Umbilical cord (tissue), 2 donors: ENCODE measurements around the gene KIFC3. TPM values are rescaled to one million over a fixed set of nuclear protein-coding genes. Genes with fewer than 3 reads are reported as not detected.

Experiments
- DNase-seq: peaks from one replicate; pipeline ENCODE4 v3.0.0-alpha.2; 2015; ENCODE audit warnings: low spot score
- total RNA-seq: library from RNA; depleted of rRNA; stranded (reverse); fragments of >200 nt; gene quantifications from one replicate; pipeline ENCODE4 v1.2.3, GENCODE V29; 2014; ENCODE audit warnings: low replicate concordance; ENCODE audit not compliant: insufficient read depth

KIFC3 gene
- total RNA-seq, 1 donor from 2014 or later, result 40.7 TPM

- DNase-seq, result no peak
These were observed 35.5 kb downstream of the KIFC3 start for GRCh38 chr16:57766714-57767348.

DNA sequence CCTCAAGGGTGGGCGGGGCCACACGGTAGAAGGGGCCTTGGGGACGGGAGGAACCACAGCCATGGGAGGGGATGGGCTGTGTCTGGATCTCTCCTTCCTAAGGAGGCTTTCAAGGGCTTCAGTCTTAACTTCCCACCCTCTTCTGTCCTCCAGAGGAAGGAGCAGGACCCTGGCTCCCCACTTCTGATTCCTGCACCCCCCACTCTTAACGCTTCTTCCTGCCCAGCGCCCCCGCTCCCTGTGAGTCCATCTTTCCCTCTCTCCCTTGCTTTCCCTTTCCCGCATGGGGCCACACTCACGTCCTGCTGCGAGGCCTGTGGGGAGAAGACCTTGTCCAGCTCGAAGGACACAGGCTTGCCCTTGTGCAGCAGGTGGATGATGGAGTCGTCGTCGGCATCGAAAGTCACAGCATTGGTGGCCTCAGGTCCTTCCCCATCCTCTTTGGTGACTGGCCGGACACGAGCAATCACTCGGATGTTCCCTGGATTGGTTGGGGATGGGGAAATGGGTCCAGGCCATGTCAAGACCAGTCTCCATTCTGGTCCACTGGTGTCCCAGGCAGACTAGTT, 37.0 kb downstream of the KIFC3 start:
- DNase-seq, result no peak

GRCh38 chr16:57764341-57765159, 37.7 kb downstream of the KIFC3 start:
- peak; percentile 55 for DNase-seq

DNA sequence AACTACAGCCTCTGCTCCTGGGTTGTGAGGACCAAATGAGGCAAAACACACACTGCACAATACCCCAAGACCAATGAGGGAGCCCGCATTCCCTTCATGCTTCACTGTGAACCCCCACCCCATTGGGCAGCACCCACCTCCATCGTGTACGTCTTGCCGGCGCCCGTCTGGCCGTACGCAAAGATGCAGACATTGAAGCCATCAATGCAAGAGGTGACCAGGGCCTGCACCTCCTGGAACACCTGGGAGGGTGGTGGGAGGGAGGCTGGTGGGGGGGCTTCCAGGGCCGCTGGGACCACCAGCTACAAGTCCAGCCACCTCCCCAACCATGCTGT, 38.3 kb downstream of the KIFC3 start:
- DNase-seq, result no peak

GRCh38 chr16:57763285-57764005, 38.8 kb downstream of the KIFC3 start:
- no peak for DNase-seq

- no peak for DNase-seq
These were observed 39.8 kb downstream of the KIFC3 start for GRCh38 chr16:57762365-57763040.

DNA sequence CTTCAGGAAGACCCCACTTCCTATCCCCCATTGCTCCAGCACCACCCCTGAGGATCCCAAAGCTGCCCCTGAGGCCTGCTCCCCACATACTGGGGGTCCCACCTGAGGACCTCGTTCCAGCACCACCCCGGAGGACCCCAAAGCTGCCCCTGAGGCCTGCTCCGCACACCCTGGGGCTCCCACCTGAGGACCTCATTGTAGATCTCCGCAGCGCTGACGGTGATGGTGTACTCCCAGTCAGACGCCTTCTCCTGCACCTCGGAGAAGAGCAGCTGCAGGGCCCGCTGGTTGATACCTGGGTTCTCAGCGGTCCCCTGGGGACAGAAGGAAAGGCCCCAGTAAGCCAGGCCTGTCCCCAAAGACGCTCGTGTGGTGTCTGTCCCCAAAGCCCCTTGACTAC, 40.3 kb downstream of the KIFC3 start:
- DNase-seq, result no peak

DNA sequence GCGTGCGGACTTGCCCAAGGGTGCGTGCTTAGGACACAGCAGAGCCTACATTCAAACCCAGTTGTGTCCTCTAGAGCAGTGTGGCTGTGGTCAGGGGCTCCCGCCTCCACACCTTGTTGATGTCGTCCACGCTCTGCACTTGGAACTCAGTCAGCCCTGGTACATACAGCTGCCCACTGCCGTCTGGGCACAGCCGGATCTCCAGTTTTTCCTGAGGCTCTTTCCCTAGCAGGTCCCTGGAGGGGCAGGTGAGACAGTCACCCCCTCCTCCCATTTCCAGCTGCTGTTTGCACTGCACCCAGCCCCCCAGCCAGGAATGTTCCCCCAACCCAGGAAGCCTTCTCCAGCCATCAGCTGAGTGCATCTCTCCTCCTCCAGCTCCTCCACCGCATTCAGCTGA, 41.0 kb downstream of the KIFC3 start:
- DNase-seq, result no peak

- DNase-seq, result no peak
These were observed 41.7 kb downstream of the KIFC3 start for GRCh38 chr16:57760357-57761160.

DNA sequence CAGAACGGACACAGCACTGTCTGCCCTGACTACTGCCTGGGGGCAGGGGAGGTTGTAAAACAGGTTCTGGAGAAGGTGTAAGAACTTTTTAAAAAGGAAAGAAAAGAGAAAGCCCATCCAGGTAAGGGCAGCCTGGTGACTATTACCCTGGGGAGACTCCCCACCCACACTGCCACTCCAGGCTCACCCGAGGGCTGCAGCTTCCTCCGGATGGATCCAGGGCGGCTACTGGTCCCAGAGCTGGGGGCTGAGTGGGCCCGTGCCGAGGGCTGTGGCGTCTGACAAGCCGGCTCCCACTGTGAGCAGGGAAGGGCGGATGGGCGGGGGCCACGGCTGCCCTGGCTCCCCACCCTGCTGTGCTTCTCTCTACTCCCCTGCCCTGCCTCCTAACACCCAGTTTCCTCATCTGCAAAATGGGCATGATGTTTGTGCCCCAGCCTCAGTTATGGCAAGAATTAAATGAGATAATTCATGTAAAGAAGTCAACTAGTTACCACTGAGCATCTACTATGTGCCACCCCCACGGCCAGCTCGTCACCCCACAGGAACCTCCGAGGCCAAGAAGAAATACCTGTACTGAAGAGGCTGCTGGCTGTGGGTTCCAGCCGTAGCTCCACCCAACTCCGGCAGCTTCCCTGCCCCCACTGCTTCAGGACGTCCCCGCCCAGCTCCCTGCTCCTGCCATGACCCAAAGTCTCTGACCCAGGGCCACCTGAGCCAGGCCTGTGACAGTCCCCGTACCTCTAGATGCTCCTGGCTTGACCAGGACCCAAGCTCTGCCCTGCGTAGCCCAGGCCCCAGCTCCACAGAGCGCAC, 42.5 kb downstream of the KIFC3 start:
- DNase-seq, result peak; percentile 37

GRCh38 chr16:57759131-57759530, 43.2 kb downstream of the KIFC3 start:
- DNase-seq, result no peak

DNA sequence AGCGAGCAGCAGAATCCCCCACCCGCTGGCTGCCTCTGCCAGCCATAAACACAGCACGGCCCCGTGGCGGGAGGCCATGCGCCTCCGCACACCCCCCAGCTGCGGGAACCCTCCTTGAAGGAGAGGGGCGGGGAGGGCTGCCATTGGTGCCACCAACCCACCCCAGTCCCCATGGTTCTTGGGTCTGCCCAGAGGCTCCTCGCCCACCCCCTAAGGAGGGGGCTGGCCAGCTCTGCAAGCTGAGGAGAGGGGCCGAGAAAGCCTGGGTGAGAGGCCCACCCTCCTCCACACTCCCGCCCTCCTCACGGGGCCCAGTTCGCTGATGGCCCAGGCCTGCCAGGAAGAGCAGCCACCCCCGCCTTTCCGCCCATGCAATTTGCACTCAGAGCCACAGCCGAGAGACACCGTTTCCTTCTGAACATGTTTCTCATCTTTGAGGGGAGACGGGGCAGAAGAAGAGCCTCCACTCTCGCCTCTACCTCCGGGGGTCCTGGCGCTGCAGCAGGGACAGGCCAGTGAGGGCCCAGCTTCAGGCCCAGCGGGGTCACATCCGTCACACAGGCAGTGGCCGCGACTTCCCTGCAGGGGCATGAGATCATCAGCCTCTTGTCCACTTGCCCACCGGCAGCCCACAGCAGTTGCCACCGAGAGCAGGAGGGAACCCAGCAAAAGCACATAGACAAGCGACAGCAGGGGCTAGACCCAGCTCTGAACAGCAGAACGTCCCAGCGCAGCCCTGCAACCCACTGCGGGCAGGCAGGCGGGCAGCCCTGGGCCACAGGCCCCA, 43.8 kb downstream of the KIFC3 start:
- no peak for DNase-seq

DNA sequence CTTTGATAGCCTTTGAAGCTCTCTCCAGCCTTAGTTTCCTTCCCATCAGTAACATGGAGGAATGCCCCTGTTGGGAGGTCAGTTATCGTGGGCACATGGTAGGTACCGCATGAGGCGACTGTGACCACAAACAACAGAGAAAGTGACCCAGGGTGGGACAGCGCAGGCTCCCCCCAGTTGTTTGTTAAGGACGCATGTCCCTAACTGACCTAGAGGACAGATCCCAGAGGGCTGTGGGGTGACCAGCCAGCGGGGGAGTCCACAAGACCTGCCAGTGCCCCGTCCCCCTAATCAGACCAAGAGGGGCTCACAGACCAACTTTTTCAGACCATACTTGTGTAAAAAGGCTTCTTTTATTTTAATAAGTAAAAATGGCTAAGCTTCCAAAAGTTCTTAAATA, 44.4 kb downstream of the KIFC3 start:
- DNase-seq, result no peak

DNA sequence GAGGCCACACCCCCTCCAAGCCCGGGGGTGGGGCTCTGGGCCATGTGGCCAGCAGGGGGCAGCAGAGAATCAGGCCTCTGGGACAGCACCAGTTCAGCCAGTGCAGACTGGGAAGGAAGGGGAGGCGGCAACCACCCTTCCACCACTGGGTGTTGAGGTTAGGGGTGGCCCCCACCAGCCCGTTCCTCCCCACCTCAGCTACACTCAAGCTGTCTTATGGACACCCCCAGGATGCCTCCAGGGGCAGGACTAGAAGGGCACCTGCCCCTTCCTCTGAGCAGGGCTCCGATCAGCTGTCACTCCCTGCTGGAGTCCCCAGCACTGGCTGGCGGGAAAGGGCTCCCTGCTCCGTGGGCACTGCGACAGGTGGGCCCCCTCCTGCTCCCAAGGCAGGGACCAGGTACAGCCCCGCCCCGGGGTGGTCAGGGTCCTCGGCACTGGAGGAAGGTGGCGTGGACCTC, 44.9 kb downstream of the KIFC3 start:
- DNase-seq, result peak; percentile 71

DNA sequence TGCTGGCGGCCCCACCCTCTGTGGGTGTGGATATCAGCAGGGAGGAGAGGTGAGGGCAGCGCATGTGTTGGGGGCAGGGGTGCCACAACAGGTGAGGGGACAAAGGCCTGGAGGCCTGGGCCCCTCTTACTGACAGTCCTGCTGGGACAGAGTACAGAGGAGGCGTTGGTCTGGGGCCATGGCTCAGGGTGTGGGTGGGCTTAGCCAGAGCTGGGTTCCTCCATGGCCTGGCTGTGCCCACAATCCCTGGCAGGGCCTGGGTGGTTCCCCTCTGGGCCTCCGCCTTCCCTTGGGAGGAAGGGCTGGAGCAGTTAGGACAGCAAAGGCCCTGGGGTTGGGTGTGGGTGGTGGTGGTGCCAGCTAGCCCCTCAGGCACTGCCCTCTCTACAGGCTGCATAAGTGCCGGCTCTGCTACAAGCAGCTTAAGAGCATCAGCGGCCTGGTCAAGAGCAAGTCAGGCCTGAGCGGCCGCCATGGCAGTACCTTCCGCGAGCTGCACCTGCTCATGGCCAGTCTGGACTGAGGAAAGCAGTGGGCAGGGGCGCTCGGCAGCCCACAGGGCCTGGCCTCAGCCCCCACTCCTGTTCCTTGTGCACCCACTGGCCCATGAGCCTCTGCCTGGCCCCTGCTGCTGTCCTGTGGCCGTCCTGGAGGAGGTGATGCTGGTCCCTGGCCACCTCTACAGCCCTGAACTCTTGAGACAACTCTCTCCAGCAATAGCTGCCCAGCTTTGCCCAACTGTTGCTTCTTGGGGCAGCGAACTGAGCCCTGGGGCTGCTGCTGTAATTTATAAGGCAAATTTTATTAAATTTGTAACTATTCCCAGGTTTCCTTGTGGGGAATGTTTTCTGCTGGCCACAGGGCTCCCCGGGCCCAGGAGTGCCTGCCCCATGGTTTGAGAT, 45.6 kb downstream of the KIFC3 start:
- DNase-seq, result no peak

DNA sequence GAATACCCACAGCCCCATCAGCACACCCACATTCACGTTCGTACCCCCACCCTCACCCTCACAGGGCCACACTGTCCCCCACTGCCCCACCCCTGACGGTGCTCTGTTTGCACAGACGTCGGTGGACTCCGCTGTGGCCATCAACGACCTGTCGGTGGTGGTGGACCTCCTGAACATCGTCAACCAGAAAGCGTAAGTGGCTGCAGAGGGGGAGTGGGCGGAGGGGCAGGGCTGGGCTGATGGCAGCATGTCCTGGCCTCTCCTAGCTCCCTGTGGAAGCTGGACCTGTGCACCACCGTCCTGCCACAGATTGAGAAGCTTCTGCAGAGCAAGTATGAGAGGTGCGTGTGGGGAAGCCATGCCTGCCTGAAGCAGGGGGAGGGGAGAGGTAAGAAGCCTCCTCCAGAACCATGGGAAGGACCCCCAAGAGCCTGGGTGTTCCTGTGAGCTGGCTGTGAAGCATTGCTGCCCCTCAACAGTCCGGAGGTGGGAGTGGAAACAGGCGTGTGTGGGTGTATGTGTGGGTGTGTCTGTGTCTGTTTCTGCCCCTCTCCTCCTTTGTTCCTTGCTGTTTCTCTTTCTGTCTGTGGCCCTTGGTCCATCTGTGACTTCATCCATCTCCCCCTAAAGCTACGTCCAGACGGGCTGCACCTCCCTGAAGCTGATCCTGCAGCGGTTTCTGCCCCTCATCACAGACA, 46.4 kb downstream of the KIFC3 start:
- no peak for DNase-seq

DNA sequence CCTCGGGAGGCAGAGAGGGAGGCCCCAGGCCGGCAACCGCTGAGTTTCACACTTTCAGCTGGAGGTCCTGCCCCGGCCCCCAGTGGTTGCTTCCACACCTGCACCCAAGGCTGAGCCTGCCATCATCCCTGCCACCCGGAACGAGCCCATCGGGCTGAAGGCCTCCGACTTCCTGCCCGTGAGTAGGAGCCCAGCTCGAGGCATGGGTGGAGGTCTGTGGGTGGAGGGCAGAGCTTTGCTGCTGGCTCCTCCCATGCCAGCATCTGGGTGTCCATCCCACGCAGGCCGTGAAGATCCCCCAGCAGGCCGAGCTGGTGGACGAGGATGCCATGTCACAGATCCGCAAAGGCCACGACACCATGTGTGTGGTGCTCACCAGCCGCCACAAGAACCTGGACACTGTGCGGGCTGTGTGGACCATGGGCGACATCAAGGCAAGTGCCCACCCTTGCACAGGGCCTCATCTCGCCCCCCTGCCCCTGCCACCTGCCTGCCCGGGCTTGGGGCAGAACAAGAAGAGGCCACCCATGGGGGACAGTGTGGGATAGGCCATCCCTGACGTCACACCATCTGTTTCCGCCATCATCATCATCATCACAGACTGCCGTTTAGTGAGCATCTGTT, 47.1 kb downstream of the KIFC3 start:
- DNase-seq, result no peak
